ENCODE data around the gene PTEN.

Gene PTEN

DNA sequence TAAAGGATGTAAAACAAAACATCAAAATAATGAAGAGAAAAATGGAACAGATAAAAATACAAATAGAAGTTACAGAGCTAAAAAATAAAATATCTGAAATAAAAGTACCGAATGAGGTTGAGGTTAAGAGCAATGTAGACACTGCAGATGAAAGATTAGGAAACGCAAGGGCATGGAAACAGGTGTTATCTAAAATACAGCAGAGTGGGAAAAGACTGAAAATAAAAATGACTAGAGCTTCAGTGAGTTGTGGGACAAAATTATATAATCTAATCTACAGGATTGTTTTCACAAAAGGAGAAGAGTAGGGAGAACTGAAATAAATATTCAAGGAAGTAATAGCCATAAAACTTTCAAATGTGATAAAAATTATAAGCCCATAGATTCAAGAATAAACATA, 123.8 kb downstream of the PTEN start:
- no peaks in the 10 kb centered on the region for H3K36me3 ChIP-seq (ENCODE audit: low read length)
- no peak overlapping the region for H3K9ac ChIP-seq (ENCODE audit: low read length)
- H2AFZ ChIP-seq (ENCODE audit: low read depth, low read length, severe bottlenecking) = no peak overlapping the region
- no peaks in the 10 kb centered on the region for H3F3A ChIP-seq (ENCODE audit: insufficient read depth)
- TF ChIP-seq, protein P1, sequence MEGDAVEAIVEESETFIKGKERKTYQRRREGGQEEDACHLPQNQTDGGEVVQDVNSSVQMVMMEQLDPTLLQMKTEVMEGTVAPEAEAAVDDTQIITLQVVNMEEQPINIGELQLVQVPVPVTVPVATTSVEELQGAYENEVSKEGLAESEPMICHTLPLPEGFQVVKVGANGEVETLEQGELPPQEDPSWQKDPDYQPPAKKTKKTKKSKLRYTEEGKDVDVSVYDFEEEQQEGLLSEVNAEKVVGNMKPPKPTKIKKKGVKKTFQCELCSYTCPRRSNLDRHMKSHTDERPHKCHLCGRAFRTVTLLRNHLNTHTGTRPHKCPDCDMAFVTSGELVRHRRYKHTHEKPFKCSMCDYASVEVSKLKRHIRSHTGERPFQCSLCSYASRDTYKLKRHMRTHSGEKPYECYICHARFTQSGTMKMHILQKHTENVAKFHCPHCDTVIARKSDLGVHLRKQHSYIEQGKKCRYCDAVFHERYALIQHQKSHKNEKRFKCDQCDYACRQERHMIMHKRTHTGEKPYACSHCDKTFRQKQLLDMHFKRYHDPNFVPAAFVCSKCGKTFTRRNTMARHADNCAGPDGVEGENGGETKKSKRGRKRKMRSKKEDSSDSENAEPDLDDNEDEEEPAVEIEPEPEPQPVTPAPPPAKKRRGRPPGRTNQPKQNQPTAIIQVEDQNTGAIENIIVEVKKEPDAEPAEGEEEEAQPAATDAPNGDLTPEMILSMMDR (IDR thresholded peaks at IDR 0.05; ENCODE audit: insufficient read depth, low read length, poor library complexity, severe bottlenecking) = no peak
- no peak for TF ChIP-seq EZH2phosphoT487 (conservative IDR thresholded peaks at IDR 0.05; ENCODE audit: low read length)
- H3K79me2 ChIP-seq (ENCODE audit: insufficient read depth, low read length) = no peaks in the 10 kb centered on the region
- H3K4me2 ChIP-seq (ENCODE audit: low read depth, low read length, poor library complexity, severe bottlenecking) = no peak overlapping the region
- H3K27me3 ChIP-seq (ENCODE audit: low read length) = no peaks in the 10 kb centered on the region
- H3K27ac ChIP-seq (ENCODE audit: low read depth, low read length) = no peak overlapping the region
- no peak overlapping the region for H3K4me3 ChIP-seq (ENCODE audit: insufficient read depth, low read length, poor library complexity, severe bottlenecking)
- H4K20me1 ChIP-seq (ENCODE audit: low read depth, low read length) = no peaks in the 10 kb centered on the region
- no peaks in the 10 kb centered on the region for H3K9me3 ChIP-seq (ENCODE audit: insufficient read depth, low read length)
- no peaks in the 10 kb centered on the region for H3K9me2 ChIP-seq (replicated peaks; ENCODE audit: insufficient read depth, low read length)

DNA sequence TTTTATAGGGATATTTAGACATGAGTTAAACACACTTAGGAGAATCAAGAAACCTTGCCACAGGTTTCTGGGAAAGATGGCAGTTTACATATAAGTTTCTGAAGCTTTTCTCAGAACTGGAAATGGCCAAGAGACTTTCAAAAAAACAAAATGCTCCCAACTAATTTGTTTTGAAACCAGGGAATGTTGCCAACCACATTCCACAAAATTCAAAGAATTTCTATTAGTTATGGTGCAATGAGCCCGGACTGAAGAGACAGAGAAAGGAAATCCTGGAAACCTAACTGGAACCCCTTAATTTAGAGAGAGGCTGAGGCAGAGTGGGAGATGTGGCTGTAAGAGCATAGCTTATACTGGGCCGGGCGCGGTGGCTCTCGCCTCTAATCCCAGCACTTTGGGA, 128.5 kb downstream of the PTEN start:
- Histone ChIP-seq H3K27ac (ENCODE audit: low read depth, low read length) (no peak overlapping the region), H3K27me3 (ENCODE audit: low read length) (no peaks in the 10 kb centered on the region), H3K36me3 (ENCODE audit: low read length) (no peaks in the 10 kb centered on the region), H3K4me3 (ENCODE audit: insufficient read depth, low read length, poor library complexity, severe bottlenecking) (no peak overlapping the region), H3K9me3 (ENCODE audit: insufficient read depth, low read length) (no peaks in the 10 kb centered on the region), H3K79me2 (ENCODE audit: insufficient read depth, low read length) (no peaks in the 10 kb centered on the region), H3K9ac (ENCODE audit: low read length) (no peak overlapping the region), H3K4me2 (ENCODE audit: low read depth, low read length, poor library complexity, severe bottlenecking) (no peak overlapping the region), H2AFZ (ENCODE audit: low read depth, low read length, severe bottlenecking) (no peak overlapping the region), H3F3A (ENCODE audit: insufficient read depth) (no peaks in the 10 kb centered on the region), H4K20me1 (ENCODE audit: low read depth, low read length) (no peaks in the 10 kb centered on the region), H3K9me2 (replicated peaks; ENCODE audit: insufficient read depth, low read length) (no peaks in the 10 kb centered on the region)
- no peak for TF ChIP-seq EZH2phosphoT487 (conservative IDR thresholded peaks at IDR 0.05; ENCODE audit: low read length)
- TF ChIP-seq, protein P1 (IDR thresholded peaks at IDR 0.05; ENCODE audit: insufficient read depth, low read length, poor library complexity, severe bottlenecking) = no peak

- H3K27me3 ChIP-seq (ENCODE audit: low read length) = no peaks in the 10 kb centered on the region
- no peak overlapping the region for H3K9ac ChIP-seq (ENCODE audit: low read length)
- no peaks in the 10 kb centered on the region for H3F3A ChIP-seq (ENCODE audit: insufficient read depth)
- H3K4me3 ChIP-seq (ENCODE audit: insufficient read depth, low read length, poor library complexity, severe bottlenecking) = no peak overlapping the region
- H3K79me2 ChIP-seq (ENCODE audit: insufficient read depth, low read length) = no peaks in the 10 kb centered on the region
- no peaks in the 10 kb centered on the region for H3K36me3 ChIP-seq (ENCODE audit: low read length)
- no peaks in the 10 kb centered on the region for H3K9me2 ChIP-seq (replicated peaks; ENCODE audit: insufficient read depth, low read length)
- H2AFZ ChIP-seq (ENCODE audit: low read depth, low read length, severe bottlenecking) = no peak overlapping the region
- no peaks in the 10 kb centered on the region for H3K9me3 ChIP-seq (ENCODE audit: insufficient read depth, low read length)
- no peak overlapping the region for H3K4me2 ChIP-seq (ENCODE audit: low read depth, low read length, poor library complexity, severe bottlenecking)
- H3K27ac ChIP-seq (ENCODE audit: low read depth, low read length) = no peak overlapping the region
- H4K20me1 ChIP-seq (ENCODE audit: low read depth, low read length) = no peaks in the 10 kb centered on the region
- TF ChIP-seq, protein P1 (IDR thresholded peaks at IDR 0.05; ENCODE audit: insufficient read depth, low read length, poor library complexity, severe bottlenecking) = no peak
- TF ChIP-seq EZH2phosphoT487 (conservative IDR thresholded peaks at IDR 0.05; ENCODE audit: low read length) = no peak
Measured at GRCh38 chr10:88004451-88004850, 141.0 kb downstream of the PTEN start.

Data from SU-DHL-6 (cell line).